Measurements from ENCODE around the gene UNC13C.

The UNC13C gene

DNA sequence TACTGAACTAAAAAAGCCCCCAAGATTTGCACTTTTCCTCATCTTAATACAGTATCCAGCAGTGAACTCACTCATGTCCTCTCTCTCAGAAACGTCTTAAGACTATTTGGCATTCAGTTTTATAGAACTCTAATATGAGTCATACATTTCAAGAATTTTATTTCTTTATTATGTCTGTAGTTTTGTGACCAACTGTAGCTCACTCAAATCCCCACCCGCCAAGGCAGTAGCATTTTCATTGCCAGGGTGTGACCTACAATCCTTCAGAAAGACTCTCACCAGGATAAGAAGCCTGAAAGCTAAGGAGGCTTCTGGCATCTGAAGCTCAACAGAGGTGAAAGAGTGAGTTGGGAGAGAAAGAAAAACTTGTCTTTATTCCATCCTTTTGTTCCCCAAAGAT, 681.4 kb downstream of the UNC13C start:
- DNase-seq (ENCODE audit: low spot score) = no peak

DNA sequence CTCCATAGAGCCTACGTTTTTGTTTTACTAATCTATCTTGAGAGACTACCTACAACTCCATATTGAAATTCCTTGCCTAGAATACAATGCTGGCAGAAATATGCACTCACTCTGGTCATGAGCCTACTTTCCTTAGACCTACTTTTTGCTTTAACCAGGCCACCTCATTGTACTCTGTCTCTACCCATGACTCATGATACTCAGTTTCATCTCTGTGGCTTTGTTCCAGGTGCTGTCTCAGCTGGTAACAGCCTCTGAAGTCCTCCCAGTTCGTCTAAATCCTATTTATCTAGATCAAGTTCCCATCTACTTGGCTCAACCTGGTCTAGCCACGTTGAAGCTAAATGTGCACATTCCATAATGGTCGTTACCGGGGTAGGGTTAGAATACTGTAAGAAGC, 682.1 kb downstream of the UNC13C start:
- DNase-seq (ENCODE audit: low spot score) = no peak

DNA sequence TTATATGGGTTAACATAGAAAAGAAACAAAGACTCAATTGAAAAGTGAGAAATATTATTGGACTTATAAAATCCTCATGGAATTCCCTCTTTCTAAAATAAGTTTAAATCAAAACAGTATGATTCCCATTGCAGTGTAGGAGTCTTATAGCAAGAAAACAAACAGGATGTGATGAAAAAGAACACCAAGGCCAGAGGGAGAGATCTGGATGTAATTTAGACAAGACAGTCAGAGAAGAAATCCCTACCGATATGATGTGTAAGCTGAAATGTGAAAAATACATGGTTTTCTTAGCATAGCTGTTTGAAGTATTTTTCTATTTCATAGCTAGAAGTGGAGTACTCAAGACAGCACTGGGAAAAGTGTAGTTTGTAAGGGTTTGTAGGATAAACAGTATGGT, 697.0 kb downstream of the UNC13C start:
- no peak for DNase-seq (ENCODE audit: low spot score)

DNA sequence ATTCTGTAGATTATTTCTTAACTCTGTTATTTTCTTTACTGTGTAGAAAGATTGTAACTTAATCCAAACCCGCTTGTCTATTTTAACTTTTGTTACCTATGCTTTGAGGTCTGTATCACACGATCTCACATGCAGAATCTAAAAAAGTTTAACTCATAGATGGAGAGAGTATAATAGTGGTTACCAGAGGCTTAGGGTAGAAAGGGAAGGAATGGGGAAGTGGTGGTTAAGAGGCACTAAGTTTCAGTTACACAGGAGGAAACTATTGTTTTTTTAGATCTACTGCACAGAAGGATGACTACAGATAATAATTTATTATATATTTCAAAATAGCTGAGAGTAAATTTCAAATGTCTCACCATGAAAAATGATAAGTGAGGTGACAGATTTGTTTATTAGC, 703.3 kb downstream of the UNC13C start:
- DNase-seq (ENCODE audit: low spot score) = no peak

Data from hematopoietic multipotent progenitor cell treated with erythropoietin and hydrocortisone succinate and interleukin-3 and kit ligand, for 15 days (in vitro differentiated cells).